ENCODE data around the gene TSNAX.

DNA sequence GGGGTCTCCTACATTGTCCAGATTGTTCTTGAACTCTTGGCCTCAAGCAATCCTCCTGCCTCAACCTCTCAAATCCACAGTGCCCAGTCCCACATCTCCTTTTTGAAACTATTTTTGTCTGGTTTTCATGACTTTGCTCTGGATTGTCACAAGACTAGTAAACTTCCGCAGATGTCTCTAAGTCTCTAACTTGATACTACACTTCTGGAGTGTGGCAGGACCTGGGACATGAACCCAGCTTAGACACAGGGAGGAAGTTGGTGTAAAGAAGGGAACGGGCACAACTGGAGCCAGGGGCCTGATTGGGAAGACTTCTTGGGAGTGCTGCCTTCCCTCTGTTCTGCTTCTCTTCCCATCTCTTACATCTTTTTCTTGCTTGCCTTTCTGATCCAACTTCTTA is 81.9 kb downstream of the TSNAX start:
- TF ChIP-seq GATA3 (IDR thresholded peaks at IDR 0.05; ENCODE audit: low read depth, low read length) (no peak), GATA2 (IDR thresholded peaks at IDR 0.05; ENCODE audit: low read depth, low read length) (no peak)

Measured in SH-SY5Y (cell line).